Dendritic cell treated with granulocyte-macrophage colony-stimulating factor and Interleukin-4, amounts not matched to agents 40 ng/mL and 50 ng/mL, for 4 days (primary cell): Measurements from ENCODE around the gene DEF6.
"Not testable (repeated sequence)": the region's sequence is repeated elsewhere in the genome, so short reads cannot be mapped to it uniquely, and the experiment has no call there.

Source experiments
- H3K27ac Mint-ChIP-seq: one replicate; pipeline ENCODE4 v1.8.0; 2022; ENCODE audit warnings: mild to moderate bottlenecking, mixed read lengths
- H3K27me3 Mint-ChIP-seq: one replicate; pipeline ENCODE4 v1.8.0; 2022; ENCODE audit warnings: mild to moderate bottlenecking, mixed read lengths
- H3K36me3 Mint-ChIP-seq: one replicate; pipeline ENCODE4 v1.8.0; 2022; ENCODE audit warnings: low read depth, mixed read lengths
- H3K4me1 Mint-ChIP-seq: one replicate; pipeline ENCODE4 v1.8.0; 2022; ENCODE audit warnings: low read depth, mixed read lengths
- H3K4me3 Mint-ChIP-seq: one replicate; pipeline ENCODE4 v1.8.0; 2022; ENCODE audit warnings: mild to moderate bottlenecking, moderate library complexity, mixed read lengths
- H3K9me3 Mint-ChIP-seq: one replicate; pipeline ENCODE4 v1.8.0; 2022; ENCODE audit warnings: mixed read lengths
- intact Hi-C: fragments of 100-400 bp; cut with micrococcal nuclease; formaldehyde crosslinking; loops from one replicate; pipeline ENCODE4 v1.15.0; 2022

The DEF6 gene

DNA sequence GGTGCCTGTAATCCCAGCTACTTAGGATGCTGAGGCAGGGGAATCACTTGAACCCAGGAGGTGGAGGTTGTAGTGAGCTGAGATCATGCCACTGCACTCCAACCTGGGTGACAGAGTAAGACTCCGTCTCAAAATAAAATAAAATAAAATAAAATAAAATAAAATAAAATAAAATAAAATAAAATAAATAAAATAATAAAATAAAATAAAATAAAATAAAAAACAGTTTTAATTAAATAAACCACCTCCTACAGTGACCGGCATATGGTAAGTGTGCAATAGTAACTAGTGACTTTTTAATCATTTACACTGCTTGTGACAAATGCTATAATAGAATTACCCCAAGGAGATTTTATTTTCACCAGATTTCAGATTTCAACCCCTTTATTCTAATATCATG lies 10.9 kb downstream of the DEF6 start:
- H3K36me3 Mint-ChIP-seq = peaks cover 96% of the 10 kb centered on the region
- peaks cover 71% of the 10 kb centered on the region for H3K4me1 Mint-ChIP-seq
- H3K27me3 Mint-ChIP-seq, H3K9me3 Mint-ChIP-seq, H3K4me3 Mint-ChIP-seq, intact Hi-C loops: not testable (repeated sequence)
- H3K27ac Mint-ChIP-seq = peak overlapping the region; percentile 41

DNA sequence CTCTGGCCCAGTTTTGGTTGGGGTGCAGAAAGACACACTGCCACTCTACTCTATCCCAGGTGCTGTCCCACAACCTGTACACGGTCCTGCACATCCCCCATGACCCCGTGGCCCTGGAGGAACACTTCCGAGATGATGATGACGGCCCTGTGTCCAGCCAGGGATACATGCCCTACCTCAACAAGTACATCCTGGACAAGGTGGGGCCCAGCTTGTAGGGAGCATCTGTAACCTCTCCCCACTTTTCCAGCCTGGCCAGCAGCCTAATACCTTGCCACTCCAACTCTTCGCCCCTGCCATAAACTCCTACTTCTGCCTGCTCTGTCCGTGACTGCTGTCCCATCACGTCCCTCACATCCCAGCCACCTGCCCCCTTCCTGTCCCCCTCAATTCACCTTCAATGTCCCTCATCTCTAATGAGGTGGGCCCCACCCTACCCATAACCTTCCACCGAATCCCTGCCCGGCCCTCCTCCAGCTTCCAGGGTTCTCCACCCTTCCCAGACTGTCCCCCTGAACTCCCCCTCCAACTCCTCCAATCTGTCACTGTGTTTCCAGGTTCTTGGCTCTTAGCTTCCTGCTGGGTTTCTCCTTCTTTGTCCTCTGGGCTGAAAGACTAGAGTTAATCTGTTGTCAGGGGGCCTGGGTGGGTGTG lies 12.1 kb downstream of the DEF6 start:
- intact Hi-C loops = no loop called here
- Mint-ChIP-seq H3K36me3 (peaks cover 92% of the 10 kb centered on the region), H3K27me3 (no peaks in the 10 kb centered on the region), H3K4me1 (peaks cover 72% of the 10 kb centered on the region), H3K9me3 (no peaks in the 10 kb centered on the region), H3K27ac (peak overlapping the region; percentile 90), H3K4me3 (no peak overlapping the region)

DNA sequence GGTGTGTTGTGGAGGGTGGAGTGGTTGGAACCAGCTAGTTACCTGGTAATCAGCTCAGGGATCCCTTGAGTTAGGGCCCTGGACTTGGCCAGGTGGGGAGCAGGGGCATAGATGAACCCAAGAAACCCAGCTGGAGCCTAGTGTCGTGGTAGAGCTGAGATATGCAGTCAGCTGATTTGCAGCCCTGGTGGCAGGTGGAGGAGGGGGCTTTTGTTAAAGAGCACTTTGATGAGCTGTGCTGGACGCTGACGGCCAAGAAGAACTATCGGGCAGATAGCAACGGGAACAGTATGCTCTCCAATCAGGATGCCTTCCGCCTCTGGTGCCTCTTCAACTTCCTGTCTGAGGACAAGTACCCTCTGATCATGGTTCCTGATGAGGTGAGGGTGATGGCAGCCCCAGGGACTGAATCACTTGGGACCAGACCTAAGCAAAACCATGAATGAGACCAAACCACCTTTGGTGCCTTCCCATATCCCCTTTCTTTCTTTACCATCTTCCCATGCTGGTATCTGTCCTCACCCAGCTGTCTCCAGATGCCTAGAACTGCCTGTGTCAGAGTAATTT lies 12.7 kb downstream of the DEF6 start:
- Mint-ChIP-seq H3K27ac (peak overlapping the region; percentile 90), H3K4me1 (peaks cover 76% of the 10 kb centered on the region), H3K9me3 (no peaks in the 10 kb centered on the region), H3K4me3 (no peak overlapping the region), H3K27me3 (no peaks in the 10 kb centered on the region), H3K36me3 (peaks cover 92% of the 10 kb centered on the region)
- intact Hi-C loops = no loop called here

DNA sequence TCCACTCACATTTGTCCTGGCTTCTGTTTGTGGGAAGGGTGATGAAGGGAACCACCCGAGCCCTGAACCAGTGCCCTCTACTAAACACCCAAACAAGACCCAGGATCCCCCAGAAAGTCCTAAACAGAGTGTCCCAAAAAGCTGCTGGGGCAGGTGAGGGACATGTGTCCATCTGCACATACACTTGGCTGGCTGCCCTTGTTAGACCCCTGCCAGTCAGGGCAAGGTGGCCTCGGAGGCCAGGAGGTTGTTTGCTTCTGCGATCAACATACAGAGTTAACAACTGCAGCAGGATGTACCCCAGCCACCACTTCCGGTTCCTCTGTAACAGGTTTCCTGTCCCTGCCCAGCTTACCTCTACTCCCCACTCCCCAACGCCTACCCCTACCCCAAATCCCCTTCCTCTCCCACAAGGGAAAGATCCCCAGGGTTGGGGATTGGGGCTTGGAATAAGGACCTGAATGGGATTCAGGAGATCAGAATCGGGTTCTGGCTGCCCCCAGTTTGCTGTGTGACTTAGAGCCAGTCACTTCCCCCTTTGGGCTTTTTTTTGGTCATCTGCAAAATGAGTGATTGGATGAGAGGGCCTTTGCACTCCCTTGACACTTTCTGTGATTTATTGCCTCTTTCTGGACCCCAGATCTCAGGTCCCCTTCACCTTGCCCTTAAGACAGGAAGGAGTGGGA lies 13.9 kb downstream of the DEF6 start:
- H3K4me3 Mint-ChIP-seq = peak overlapping the region; percentile 65
- H3K9me3 Mint-ChIP-seq = no peaks in the 10 kb centered on the region
- peak overlapping the region; percentile 90 for H3K27ac Mint-ChIP-seq
- H3K36me3 Mint-ChIP-seq = peaks cover 92% of the 10 kb centered on the region
- no peaks in the 10 kb centered on the region for H3K27me3 Mint-ChIP-seq
- peaks cover 76% of the 10 kb centered on the region for H3K4me1 Mint-ChIP-seq
- intact Hi-C loops = no loop called here

DNA sequence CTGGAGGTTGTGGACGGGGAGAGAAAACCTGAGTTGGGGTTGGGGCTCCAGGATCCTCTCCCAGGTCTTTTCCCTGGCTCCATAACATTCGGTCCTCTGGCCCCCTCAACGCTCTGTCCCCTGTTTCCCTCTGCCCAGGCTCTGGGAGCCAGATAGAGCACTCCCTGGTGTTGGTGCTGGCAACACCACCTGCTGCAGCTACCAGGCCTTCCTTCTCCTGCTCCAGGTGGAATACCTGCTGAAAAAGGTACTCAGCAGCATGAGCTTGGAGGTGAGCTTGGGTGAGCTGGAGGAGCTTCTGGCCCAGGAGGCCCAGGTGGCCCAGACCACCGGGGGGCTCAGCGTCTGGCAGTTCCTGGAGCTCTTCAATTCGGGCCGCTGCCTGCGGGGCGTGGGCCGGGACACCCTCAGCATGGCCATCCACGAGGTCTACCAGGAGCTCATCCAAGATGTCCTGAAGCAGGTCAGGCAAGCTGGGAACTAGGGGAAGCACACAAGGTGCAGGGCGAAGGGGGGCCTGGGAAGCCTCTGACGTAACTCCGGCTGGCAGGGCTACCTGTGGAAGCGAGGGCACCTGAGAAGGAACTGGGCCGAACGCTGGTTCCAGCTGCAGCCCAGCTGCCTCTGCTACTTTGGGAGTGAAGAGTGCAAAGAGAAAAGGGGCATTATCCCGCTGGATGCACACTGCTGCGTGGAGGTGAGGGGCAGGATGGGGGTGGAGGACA lies 14.6 kb downstream of the DEF6 start:
- Mint-ChIP-seq H3K4me3 (no peak overlapping the region), H3K27me3 (no peaks in the 10 kb centered on the region), H3K9me3 (no peaks in the 10 kb centered on the region), H3K27ac (peak overlapping the region; percentile 90), H3K4me1 (peaks cover 73% of the 10 kb centered on the region), H3K36me3 (peaks cover 92% of the 10 kb centered on the region)
- intact Hi-C loops = no loop called here

DNA sequence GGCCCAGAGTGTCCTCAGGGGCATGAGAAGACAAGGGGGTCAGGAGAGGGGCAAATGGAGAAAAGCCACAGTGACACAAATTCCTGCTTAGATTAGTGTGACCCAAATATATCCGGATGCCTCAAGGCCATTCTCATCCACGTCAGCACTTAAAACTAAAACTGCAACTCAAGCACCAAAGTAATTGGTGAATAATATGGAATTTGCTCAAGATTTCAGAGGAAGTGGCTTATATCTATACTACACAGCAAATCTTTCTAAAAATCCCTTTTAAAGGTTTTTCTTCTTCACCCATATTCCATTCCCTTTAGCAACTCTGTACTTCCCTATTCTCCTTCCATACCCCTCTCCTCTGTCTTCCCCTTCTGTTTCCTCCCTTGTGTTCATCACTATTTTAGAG lies 15.2 kb downstream of the DEF6 start:
- no peaks in the 10 kb centered on the region for H3K27me3 Mint-ChIP-seq
- H3K9me3 Mint-ChIP-seq = no peaks in the 10 kb centered on the region
- peaks cover 67% of the 10 kb centered on the region for H3K4me1 Mint-ChIP-seq
- peak overlapping the region; percentile 90 for H3K27ac Mint-ChIP-seq
- intact Hi-C loops = no loop called here
- peaks cover 92% of the 10 kb centered on the region for H3K36me3 Mint-ChIP-seq
- no peak overlapping the region for H3K4me3 Mint-ChIP-seq

DNA sequence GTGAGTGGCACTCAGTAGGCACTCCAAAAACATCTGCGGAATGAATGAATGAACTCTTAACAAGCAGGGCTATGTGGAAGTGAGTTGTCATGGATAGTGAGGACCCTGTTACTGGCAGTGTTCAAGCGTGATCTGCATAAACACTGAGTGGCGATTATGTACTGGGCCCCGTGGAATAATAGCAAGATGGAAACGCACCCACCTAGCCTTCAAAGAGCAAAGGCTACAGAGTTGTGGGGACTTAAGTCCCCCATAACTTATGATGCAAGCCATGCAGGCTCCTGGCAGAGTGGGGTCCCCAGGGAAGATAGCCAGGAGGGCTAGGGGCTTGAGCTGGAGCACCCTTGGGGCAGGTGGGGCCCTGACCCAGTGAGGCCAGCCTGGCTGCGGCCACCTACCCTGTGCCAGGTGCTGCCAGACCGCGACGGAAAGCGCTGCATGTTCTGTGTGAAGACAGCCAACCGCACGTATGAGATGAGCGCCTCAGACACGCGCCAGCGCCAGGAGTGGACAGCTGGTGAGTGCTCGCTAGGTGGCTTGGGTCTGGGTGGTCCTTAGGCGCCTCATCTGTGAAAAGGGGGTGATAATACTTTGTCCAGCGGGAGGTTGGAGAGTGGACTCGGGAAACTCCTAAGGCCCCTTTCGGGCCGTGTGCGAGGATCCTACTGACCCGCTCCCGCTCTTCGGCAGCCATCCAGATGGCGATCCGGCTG lies 20.0 kb downstream of the DEF6 start:
- Mint-ChIP-seq H3K4me3 (no peak overlapping the region), H3K36me3 (peaks cover 95% of the 10 kb centered on the region), H3K27ac (peak overlapping the region; percentile 39), H3K9me3 (no peaks in the 10 kb centered on the region), H3K27me3 (no peaks in the 10 kb centered on the region), H3K4me1 (peaks cover 34% of the 10 kb centered on the region)
- intact Hi-C loops = no loop called here

DNA sequence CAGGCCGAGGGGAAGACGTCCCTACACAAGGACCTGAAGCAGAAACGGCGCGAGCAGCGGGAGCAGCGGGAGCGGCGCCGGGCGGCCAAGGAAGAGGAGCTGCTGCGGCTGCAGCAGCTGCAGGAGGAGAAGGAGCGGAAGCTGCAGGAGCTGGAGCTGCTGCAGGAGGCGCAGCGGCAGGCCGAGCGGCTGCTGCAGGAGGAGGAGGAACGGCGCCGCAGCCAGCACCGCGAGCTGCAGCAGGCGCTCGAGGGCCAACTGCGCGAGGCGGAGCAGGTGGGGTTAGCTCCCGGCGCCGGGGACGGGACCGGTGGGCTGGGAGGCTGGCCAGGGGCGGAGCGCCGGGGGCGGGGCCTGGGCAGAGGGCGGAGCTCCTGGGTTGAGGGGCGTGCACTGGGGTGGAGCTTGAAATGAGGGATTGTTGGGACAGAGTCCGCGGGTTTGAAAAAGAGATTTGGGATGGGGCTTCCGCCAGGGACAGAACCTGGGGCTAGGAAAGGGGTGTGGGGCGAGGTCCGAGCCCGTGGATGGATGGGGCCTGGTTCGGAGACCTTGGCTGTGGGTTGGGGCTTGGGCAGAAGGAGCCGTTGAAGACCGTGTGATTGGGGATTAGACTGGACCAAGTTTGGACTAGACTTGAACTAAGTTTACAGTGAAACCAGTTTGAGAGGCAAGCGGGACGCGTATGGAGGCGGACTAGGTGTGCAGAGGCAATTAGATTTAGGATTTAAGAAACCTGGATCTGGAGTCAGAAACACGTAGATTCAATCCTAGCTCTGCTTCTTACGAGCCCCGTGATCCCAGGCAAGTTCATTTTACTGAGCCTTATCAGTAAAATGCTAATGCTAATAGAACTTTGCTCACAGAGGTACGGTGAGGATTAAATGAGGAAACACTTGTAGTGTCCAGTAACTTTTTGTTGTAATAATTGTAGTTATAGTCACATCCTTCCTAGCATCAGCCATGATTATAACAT lies 20.9 kb downstream of the DEF6 start:
- Mint-ChIP-seq H3K36me3 (peaks cover 95% of the 10 kb centered on the region), H3K4me3 (no peak overlapping the region), H3K27me3 (no peaks in the 10 kb centered on the region), H3K4me1 (peaks cover 25% of the 10 kb centered on the region), H3K27ac (peak overlapping the region; percentile 39), H3K9me3 (no peaks in the 10 kb centered on the region)
- intact Hi-C loops = no loop called here

DNA sequence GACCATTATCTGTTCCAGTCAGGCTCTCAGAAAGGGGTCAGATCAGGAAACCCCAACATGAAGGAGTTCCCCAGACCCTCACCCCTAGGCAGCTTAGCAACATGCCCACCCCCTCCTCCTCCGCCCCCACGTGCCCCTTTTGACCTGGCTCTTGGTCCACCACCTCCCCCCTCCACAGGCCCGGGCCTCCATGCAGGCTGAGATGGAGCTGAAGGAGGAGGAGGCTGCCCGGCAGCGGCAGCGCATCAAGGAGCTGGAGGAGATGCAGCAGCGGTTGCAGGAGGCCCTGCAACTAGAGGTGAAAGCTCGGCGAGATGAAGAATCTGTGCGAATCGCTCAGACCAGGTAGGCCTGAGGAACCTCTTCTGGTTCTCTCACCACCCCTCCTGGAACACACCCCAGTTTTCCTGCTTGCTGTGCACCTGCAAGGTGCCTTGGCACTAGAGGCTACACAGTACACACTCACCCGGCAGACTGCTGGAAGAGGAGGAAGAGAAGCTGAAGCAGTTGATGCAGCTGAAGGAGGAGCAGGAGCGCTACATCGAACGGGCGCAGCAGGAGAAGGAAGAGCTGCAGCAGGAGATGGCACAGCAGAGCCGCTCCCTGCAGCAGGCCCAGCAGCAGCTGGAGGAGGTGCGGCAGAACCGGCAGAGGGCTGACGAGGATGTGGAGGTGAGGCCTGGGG lies 21.9 kb downstream of the DEF6 start:
- H3K4me3 Mint-ChIP-seq = no peak overlapping the region
- no peaks in the 10 kb centered on the region for H3K9me3 Mint-ChIP-seq
- intact Hi-C loops = no loop called here
- no peaks in the 10 kb centered on the region for H3K27me3 Mint-ChIP-seq
- H3K36me3 Mint-ChIP-seq = peaks cover 95% of the 10 kb centered on the region
- H3K27ac Mint-ChIP-seq = no peak overlapping the region
- H3K4me1 Mint-ChIP-seq = peaks cover 15% of the 10 kb centered on the region

DNA sequence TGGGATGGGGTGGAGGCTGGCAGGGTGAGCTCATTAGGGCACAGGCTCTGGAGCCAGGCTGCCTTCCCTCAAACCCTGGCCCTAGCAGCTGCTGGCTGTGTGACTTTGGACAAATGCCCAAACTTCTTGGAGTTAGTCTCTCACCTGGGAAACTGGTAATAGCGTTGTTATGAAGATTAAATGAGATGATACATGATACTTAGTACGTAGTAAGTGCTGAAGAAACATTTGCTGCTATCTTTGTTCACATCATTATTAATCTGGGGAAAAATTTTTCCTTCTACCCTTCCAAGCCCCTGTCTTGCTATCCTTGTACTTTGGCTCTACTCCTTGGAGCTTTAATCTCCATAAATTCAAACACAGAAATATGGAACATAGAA lies 22.4 kb downstream of the DEF6 start:
- intact Hi-C loops = no loop called here
- Mint-ChIP-seq H3K9me3 (no peaks in the 10 kb centered on the region), H3K27me3 (no peaks in the 10 kb centered on the region), H3K4me1 (peaks cover 10% of the 10 kb centered on the region), H3K36me3 (peaks cover 95% of the 10 kb centered on the region), H3K27ac (no peak overlapping the region), H3K4me3 (no peak overlapping the region)

DNA sequence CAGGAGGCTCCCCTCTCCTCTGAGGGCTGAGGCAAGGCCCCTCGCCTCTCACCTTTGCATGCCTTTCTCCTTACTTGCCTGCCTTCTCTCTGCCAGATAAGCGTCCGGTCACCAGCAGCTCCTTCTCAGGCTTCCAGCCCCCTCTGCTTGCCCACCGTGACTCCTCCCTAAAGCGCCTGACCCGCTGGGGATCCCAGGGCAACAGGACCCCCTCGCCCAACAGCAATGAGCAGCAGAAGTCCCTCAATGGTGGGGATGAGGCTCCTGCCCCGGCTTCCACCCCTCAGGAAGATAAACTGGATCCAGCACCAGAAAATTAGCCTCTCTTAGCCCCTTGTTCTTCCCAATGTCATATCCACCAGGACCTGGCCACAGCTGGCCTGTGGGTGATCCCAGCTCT lies 23.5 kb downstream of the DEF6 start:
- Mint-ChIP-seq H3K4me3 (no peak overlapping the region), H3K4me1 (peaks cover 8% of the 10 kb centered on the region), H3K9me3 (no peaks in the 10 kb centered on the region), H3K27me3 (no peaks in the 10 kb centered on the region), H3K36me3 (peaks cover 95% of the 10 kb centered on the region), H3K27ac (no peak overlapping the region)
- intact Hi-C loops = no loop called here

DNA sequence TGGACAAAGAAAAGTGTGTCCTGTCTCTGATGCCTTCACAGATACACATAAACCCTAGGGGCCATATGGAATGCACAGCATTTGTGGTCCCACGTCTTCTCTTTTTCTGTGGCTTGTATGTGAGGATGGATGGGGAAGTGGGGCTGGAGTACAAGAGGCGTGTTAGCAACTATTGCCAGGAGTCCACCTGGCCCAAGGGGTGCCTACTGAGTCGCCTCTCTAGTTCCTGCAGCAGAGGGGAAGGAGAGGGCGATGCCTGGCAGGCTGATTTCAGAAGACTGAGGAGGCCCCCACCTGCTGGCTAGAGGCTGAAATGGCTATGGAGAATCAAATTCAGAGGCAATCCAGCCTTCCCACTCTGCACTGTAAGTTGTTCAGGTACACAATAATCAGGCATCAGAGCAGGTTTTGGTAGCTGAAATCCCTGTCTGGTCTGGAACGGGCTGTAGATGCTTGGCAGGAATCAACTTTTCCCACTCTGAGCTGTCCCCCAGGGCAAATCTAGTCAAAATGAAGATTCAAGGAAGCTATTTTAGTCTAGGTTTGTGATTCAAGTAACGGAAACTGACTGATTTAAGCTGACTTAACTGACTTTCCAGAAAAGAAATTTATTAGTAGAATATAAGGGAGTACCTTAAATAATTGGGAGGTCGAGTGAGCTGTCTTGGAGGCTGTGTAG lies 29.9 kb downstream of the DEF6 start:
- intact Hi-C loops = loop anchor here (1.0 kb wide), 1 partner anchor 30 kb away; the partner anchor contains the start of gene DEF6
- H3K27me3 Mint-ChIP-seq = no peaks in the 10 kb centered on the region
- H3K4me1 Mint-ChIP-seq = peaks cover 9% of the 10 kb centered on the region
- H3K9me3 Mint-ChIP-seq = no peaks in the 10 kb centered on the region
- H3K4me3 Mint-ChIP-seq = no peak overlapping the region
- no peak overlapping the region for H3K27ac Mint-ChIP-seq
- H3K36me3 Mint-ChIP-seq = peaks cover 53% of the 10 kb centered on the region
